ENCODE measurements around the gene RBM12.

DNA sequence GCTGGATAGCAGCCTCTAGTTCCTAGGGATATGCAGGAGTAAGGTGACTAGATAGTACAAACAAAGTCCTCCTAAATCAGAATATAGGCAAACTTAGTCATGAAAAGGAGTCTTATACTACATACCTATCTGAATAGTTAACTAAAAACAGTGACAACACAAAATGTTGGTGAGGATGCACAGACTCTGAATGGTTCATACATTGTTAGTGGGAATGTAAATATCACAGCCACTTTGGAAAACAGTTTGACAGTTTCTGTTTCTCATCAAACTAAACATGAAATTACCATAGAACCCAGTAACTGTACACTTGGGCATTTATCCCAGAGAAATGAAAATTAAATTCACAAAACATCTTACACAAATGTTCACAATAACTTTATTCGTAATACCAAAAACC lies 17.3 kb upstream of the RBM12 start:
- TF ChIP-seq POLR2A (IDR thresholded peaks at IDR 0.05), result no peak
- TF ChIP-seq, protein P1, sequence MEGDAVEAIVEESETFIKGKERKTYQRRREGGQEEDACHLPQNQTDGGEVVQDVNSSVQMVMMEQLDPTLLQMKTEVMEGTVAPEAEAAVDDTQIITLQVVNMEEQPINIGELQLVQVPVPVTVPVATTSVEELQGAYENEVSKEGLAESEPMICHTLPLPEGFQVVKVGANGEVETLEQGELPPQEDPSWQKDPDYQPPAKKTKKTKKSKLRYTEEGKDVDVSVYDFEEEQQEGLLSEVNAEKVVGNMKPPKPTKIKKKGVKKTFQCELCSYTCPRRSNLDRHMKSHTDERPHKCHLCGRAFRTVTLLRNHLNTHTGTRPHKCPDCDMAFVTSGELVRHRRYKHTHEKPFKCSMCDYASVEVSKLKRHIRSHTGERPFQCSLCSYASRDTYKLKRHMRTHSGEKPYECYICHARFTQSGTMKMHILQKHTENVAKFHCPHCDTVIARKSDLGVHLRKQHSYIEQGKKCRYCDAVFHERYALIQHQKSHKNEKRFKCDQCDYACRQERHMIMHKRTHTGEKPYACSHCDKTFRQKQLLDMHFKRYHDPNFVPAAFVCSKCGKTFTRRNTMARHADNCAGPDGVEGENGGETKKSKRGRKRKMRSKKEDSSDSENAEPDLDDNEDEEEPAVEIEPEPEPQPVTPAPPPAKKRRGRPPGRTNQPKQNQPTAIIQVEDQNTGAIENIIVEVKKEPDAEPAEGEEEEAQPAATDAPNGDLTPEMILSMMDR (IDR thresholded peaks at IDR 0.05), result no peak

Data from right lobe of liver (tissue), 4 donors.